ENCODE measurements around the gene ICAM1.

- no peak for TF ChIP-seq CTCF (optimal IDR thresholded peaks at IDR 0.05 in 1 of 3, IDR thresholded peaks at IDR 0.05 in 1 of 3, conservative IDR thresholded peaks at IDR 0.05 in 1 of 3; ENCODE audit: extremely low read depth in 1 of 3, insufficient read depth in 2 of 3, low read length in 3 of 3)
- no peak for TF ChIP-seq EZH2 (IDR thresholded peaks at IDR 0.05; ENCODE audit: low read length)
These were observed 48.1 kb downstream of the ICAM1 start for GRCh38 chr19:10318807-10319682.
